NCI-H526 (cell line): ENCODE measurements around the gene COL9A3.

Experiments used
- DNase-seq, 2 experiments: peaks; one replicate each; lab custom pipeline; 2025; lab: John Stamatoyannopoulos, UW

The COL9A3 gene

DNA sequence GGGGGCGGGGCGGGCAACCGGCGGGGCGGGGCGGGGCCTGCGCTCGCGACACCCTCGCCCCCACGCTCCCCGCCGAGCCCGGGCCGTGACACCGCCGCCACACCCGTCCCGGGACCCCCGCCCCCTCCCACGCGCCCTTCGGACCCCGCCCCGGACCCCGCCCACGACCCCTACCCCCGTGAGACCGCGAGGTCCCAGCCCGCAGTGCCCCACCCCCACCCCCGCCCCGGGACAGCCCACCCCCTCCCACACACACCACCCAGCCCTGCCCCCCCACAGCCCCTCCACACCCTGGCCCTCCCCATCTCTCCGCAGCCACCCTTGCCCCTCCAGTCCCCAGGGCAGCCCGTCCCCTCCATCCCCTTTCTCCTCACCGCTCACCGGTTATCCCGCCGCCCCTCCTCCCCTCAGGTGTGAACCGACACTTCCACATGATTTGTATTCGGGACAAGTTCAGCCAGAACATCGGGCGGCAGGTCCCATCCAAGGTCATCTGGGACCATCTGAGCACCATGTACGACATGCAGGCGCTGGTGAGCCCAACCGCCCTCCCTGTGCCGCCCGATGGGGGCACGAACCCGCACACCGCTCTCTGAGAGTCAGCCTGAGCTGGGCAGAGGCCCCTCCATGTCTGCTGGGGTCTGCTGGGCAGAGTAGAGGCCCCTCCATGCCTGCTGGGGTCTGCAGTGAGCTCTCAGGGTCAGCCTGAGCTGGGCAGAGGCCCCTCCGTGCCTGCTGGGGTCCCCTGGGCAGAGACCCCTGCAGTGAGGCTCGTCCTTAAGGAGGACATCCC lies 20.0 kb upstream of the COL9A3 start:
- peak in 1 of 2 experiments; percentile 55 for DNase-seq

DNA sequence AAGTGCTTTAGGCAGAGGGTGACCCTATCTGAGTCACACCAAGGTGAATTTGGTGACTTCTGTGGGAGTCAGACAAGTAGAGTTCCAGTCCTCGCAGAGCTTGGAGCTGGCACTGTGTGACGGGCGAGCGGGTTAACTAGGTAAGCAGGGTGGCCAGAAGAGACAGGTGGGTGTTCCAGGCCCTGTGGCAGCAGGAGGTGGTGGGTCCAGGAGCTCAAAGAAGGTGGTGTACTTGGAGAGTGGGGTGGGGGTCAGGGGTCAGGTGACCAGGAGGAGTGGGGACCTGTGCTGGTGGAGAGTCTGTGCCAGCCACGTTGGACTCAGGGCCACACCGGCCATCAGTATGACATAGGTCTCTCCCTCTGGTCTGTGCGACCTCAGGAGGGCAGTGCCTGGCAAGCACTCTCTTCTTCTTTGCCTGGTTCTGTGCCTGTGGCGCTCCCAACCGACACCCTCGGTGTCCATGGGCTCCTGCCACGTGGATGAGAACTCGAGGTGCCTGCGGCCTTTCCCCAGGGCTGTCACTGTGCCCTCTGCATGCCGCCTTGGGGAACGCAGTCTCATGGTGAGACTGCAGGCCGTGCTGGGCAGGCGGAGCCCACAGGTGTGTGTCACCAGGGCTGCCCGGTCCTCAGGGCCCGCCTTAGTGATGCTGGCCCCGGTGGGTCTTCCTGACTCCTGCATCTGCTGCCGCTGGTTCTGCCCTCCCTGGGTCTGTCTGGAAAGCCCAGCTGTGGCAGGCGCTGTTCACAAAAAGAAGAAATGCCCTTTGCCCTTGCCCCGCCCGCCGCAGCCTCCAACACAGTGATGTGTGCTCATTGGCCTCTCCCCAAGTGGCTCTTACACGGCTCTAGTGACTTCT lies 18.9 kb upstream of the COL9A3 start:
- no peak for DNase-seq

DNA sequence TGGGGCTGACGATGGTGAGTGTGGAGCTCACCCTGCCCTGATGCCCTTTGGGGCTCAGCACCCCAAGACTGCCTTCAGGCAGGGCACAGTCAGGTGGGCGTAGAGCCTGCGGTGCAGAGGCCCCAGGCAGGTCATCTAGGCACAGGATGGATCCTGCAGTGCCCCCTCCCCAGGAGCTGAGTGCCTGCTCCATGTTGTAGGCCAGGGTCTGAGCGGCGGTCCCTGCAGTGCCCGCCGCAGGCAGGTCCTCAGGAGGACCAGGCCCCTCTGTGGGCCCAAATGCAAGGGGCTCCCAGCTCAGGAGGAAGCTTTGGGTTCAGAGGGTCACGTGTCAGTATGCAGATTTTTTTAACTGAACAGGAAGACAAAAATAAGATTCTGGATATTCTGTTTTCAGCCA lies 17.8 kb upstream of the COL9A3 start:
- DNase-seq: no peak

DNA sequence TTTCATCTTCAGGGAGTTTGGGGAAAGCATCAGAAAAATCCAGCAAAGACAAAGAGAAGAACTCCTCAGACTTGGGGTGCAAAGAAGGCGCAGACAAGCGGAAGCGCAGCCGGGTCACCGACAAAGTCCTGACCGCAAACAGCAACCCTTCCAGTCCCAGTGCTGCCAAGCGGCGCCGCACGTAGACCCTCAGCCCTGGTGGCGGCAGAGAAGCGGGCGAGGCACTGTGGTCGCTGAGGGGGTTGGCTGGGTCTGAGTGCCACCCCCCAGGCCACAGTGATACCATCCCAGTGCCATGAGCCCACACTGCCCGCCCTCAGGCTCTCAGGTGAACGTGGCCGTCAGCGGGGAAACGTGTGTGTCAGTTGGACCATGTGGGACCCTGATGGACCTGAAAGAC lies 17.4 kb upstream of the COL9A3 start:
- no peak for DNase-seq

DNA sequence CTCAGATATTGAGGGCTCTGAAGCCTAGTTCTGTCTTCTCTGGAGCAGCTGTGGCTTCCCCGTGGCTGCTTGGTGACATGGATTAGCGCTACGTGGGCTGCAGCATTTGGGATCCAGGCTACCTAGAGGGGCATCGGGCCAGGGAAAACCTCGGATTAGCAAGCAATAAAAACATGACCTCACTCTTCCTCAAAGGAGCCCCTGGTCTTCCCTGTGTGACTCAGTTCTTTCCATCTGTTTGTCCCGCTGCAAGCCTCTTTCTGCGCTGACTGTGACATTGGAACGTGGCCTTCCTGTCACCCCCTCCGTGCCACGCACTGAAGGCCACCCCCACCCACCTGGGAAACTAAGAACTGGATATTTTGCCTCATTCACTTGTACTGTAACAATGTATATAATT lies 17.0 kb upstream of the COL9A3 start:
- no peak for DNase-seq

DNA sequence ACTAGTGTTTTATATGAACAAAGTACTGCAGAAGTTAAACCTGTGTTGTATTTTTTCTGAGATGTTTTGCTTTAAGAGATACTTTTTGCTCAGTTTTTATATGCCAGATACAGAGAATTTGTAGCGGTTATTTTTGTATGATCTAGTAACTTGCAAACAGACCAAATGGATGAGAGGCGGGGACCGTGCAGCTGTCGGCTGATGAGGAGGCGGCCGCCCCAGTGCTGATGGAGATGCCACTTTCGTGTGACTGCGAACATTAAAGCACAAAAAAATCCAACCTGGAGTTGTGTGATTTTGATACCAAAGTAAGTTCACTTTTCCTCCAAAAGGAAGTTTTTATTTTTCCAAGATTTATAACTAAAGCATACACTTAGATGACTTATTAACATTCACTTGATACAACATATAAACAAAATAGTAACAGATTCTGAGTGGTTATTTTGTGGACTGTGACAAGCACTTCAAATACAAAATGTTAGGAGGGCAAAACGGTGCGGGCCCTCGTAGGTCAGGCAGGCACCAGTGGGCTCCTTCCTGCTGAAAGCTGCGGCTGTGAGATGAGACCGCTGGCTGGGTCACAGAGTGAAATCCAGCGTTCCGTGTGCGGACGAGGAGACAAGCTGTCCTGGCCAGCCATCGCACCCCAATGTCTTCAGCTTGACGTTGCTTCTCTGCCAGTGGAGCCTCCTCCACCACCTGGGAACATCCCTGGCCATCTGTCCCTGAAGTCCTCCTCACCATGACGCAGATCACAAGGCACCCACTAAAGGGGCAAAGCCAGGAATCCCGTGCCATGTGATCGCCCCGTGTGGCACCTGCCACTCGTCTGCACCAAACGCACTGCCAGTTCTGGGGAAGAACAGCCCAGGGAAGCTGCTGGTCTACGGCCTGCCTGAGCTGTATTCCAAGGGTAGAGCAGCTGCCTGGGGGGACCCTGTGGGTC lies 16.3 kb upstream of the COL9A3 start:
- no peak for DNase-seq

DNA sequence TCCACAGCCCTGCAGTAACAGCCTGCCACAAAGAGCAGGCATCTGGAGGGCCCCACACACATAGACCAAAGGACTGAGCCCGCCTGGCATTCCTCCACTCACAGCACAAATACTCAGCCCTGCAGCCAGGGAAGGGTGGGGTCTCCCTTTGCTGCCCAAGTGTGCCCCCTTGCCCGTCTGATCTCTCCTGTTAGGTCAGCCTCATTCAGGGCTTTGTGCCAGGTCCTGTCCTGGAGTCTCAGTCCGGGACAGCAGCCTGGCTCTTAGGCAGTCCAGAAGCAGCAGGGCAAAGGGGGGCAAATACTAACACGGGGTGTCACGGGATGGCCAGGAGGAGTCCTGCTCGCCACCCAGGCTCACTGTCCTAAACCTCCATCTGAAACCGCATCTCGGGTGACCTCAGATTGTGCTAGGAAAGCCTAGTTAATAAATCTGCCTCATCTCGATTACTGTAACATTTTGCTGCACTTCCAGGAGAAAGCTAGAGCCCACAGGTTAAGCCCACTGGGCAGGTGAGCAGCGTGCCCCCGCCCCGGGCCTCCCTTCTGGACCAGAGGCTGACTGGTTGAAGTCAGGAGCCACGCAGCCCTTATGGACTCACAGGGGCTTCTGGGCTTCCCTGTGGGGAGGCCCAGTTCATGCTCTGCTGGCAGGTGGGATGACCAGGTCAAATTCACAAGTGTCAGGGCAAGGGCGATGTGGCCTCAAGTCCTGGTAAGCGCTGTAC lies 15.4 kb upstream of the COL9A3 start:
- no peak for DNase-seq

DNA sequence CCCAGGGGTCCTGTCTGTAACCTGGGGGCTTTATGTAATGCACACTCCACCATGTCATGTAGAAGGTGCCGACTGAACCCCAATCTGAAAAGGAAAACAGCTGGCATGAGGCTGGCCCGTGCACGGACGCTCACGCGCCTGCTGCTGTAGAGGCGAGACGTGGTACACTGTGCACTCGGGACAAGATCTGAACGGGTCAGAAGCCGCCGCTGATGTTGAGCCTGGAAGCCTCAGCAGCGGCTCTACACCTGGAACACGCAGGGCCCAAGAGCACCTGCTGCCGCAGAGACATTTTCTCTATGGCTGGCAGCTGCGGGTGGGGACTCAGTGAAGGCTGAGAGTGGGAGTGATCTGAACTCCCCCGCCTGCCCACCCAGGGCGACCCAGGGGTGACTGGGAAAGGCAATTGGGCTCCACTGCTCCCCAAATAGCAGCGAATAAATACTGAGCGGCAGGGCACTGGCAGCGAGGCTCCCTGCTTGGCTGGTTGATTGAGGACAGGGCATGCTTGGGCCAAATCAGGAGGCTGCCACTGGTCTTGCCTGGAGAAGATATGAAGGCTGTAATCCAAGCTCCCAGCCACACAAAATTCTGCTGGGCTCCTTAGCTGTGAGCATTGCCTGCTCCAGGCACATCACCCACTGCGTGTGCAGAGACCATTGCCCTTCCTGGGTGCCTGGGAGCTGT lies 14.7 kb upstream of the COL9A3 start:
- DNase-seq: peak in 1 of 2 experiments; percentile 60

DNA sequence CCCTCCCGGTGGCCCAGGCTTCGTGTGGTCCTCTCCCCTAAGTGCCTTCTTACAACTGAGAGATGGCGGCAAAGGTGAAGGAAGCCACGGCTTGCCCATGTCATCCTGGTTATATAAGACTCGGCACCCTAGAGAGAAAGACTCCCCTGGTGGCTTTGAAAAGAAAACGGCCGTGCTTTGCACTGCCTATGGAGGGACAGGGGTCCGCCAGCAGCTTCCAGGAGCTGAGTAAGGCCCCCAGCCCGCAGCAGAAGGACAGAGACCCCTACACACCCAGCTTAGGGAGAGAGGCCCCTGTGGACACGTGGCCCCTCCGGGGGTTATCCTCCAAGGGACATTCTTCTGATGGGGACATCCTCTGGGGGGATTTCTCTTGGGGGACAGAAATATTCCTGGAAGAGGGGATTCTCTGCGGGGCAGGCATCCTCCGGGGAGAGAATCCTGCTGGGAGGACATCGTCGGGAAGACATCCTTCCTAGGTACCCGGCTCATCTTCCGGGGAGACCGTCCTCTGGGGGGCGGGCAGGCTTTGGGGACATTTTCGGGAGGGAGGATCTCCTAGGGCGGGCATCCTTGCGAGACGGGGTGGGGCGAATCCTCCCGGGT lies 12.7 kb upstream of the COL9A3 start:
- peak in 1 of 2 experiments; percentile 55 for DNase-seq

DNA sequence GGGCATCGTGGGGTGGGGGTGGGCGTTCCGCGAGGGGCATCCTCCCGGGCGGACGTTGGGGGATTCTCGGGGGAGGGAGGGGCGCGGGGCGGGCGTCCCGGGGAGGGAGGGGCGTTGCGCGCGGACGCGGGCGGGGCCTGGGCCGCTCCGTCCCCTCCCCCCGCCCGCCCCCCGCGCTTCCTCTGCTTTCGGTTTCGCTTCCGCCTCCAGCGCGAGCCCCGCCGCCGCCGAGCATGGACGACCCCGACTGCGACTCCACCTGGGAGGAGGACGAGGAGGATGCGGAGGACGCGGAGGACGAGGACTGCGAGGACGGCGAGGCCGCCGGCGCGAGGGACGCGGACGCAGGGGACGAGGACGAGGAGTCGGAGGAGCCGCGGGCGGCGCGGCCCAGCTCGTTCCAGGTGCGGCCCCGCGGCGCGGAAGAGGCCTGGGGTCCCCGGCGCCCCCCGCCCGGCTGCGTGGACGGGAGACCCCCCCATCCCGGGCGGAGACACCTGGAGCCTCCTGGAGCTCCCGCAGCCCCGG lies 12.2 kb upstream of the COL9A3 start, which contains the start of gene OGFR:
Gene OGFR (plus strand): TSS at position 209 of the 528 bp plus-strand sequence. CDS start 25 bp downstream, at position 234.
- DNase-seq: peak in 1 of 2 experiments; percentile 77

DNA sequence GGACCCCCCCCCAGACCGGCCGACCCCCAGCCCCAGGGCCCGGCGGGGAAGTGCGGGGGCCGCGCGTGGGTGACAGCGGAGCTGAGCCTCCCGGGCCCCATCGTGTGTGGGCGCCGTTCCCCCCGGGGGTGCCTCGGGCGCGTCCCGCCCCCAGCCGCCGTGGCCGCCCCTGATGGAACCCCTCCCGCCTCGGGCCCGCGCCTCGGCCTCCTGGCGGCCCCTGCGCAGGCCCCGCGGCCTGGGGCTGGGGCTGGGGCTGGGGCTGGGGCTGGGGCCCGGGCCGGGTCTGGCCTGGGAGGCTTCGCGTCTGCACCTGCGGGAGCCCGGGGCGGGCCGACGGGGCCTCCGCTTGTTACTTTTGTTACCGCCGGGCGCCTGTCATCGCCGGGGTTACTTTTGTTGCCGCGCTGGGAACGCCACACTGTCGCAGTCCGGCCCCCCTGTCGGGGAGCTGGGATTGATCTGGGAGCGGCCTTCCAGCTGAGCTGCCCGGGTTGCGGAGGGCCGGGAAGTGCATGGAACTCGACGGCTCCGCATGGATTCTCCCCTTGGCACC lies 11.6 kb upstream of the COL9A3 start:
- peak in 1 of 2 experiments; percentile 67 for DNase-seq

DNA sequence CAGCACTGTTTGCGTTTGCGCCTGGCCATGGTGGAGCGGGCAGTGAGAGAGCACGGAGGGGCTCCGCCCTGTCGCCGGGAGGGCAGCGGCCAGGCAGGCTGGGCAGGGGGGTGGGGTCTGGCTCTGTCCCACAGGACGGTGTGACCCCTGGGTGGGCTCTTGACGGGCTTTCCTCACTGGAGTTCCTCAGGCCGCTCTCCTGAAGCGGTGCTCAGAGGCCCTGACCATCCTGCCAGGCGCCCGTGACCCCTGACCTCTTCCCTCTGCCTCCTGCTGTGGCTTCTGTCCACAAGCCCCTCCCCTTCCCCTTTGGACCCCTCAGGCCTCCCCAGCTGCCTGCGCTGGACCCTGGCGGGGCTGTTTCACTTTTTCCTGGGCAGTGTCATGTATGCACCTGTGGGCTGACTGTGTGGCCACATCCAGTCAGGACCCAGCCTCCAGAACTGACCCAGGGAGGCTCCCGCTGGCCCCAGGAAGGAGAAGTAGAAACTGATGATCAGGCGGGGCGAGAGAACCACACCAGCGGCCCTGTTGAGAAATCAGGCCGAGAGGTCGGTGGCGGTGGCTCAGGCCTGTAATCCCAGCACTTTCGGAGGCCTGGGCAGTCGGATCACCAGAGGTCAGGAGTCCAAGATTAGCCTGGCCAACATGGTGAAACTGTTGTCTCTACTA lies 11.0 kb upstream of the COL9A3 start:
- DNase-seq: no peak

DNA sequence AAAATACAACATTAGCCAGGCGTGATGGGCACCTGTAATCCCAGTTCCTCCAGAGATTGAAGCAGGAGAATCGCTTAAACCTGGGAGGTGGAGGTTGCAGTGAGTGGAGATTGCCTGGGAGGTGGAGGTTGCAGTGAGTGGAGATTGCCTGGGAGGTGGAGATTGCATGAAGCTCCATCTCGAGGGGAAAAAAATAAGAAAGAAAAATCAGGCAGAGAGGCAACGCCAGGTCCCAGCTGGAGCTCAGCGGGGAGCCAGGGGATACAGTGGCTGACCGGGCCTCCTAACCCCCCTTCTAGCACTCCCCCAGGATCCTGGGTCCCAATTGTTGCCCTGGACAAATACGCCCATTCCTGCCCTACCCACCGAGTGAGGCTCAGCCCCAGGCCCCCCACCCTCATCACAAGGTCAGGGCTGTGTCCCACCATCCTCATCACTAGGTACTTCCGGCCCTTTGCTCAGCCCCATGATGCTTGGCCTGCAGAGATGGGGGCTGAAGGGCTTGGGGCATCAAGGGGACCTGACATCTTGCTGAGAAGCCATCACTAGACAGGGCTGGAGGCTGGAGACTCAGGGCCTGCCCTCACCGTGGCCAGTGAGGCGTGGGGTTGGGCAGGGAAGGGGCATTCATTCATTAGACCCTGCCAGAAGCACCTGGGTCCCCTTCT lies 10.3 kb upstream of the COL9A3 start:
- no peak for DNase-seq

DNA sequence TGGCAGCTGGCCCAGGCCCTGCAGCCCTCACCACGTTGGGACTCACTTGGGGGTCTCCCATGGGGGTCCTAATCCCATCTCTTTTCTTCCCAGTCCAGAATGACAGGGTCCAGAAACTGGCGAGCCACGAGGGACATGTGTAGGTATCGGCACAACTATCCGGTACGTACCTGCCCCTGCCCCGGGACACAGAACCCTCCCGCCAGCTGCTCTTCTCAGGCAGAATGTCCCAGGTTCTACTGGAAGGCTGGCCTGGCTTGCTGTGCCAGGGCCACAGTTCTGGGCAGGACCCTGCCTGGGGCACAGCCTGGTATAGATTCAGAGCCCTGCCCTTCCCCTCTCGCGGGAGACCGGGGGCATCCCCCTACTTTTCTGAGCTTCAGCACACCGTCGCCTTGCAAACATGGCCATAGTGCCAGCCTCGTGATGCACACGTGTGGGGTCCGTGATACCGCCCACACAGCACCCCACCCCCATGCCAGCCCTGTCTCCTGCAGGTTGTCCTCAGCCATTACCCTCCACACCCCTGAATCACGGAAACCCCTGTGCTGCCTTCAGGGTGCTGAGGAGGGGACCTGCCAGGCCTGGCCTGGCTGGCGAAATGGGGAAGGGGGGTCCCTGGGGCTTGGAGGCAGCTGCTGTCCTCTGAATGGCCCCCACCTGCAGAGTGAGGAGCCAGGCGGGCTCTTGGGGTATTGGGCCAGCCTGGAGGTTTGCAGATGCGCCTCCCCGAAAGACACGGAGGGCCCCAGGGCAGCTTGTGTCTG lies 9.2 kb upstream of the COL9A3 start:
- DNase-seq: no peak

DNA sequence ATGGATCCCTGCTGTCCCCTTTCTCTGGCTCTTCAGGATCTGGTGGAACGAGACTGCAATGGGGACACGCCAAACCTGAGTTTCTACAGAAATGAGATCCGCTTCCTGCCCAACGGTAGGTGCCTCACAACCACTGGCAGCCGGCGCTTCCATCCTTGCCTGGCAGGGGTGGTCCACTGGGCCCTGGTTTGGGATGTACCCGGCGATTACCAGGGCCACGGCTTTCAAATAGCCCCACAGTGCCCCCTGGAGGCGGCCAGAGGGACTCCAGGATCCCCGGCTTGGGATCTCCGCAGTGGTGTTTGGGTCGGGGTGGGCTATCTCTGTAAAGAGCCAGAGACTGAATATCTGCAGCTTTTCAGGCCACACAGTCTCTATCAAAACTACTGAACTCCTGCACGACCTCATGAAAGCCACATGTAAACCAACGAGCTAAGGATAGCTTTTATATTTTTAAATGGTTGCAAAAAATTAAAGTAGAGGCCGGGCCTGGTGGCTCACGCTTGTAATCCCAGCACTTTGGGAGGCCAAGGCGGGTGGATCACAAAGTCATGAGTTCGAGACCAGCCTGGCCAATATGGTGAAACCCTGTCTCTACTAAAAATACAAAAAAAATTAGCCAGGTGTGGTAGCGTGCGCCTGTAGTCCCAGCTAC lies 8.5 kb upstream of the COL9A3 start:
- DNase-seq: peak; percentile 54 to 82

DNA sequence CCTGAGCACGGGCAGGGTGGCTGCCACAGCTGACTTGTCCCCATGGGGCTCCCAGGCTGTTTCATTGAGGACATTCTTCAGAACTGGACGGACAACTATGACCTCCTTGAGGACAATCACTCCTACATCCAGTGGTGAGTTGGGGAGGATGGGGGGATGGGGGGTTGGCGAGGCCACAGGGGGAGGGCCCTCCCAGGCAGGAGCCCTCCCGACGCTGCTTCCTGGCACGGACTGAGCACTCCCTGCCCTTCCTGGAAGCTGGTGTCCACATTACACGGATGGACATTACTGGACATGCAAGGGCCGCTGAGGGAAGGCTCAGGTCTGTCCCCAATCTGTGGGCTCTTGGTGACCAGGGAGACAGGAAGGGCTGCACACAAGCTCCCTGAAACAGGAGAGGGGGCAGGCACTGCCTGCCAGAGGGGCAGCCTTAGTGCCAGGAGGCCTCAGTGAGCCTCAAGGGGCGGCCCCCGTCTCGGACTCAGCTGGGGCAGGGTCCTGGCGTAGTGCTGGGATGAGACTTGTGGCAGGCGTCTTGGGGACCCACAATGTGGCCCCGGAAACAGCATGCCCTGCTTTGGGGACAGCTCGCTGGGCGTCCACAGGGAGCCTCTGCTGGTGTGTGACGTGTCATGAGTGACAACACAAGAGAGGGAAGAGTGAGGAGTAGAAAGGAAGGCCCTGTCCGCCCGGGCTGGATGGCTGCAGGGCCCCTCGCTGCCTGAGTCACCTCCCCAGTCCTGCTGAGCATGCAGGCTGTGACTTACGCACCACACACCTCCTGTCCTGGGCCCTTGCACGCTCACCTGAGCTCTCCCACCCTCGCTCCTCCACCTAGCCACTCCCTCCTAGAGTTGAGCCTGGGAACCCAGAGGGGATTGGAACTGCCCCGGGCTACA lies 7.1 kb upstream of the COL9A3 start:
- no peak for DNase-seq
